NCI-H187 (cell line): ENCODE data around the gene TSNAX.

ENCODE experiments used
- DNase-seq, 2 experiments: peaks; one replicate each; lab custom pipeline; 2025; lab: John Stamatoyannopoulos, UW

The TSNAX gene

DNA sequence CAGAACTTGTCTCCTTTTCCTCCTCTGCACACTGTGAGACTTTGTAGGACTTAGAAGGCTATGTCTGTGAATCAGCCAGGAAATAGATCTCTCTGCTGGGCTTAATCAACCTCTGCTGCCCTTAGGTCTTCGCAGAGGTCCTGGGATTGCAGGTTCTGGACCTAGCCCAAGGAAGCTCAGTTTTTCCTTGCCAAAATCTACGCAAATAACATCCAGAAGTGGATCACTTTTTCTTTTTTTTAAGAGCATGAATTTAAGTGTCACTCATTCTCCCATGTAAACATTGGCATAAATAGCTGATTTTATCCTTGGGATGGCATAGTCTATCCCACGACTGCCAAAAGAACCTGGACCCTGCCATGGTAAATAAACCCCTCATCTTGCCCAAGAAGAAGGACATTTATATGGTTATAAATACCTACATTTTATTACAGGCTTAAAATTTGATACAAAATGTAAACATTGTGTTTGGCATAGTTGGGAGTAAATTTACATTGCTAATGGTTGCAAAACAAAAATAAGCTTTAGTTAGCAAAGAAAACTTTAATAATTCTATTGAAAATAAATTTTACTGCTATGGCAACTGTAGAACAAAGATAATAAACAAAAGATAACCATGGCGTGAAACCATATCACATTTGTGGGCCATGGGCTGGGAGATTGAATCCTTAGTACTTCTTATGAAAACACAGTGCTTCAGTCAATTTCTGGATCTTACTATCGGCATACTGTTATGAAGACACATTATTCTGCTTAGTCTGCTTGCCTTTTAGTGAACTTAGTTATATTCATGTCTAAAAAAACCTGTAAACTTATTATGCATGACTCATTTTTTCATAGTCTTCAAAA, 73.6 kb downstream of the TSNAX start:
- no peak for DNase-seq

DNA sequence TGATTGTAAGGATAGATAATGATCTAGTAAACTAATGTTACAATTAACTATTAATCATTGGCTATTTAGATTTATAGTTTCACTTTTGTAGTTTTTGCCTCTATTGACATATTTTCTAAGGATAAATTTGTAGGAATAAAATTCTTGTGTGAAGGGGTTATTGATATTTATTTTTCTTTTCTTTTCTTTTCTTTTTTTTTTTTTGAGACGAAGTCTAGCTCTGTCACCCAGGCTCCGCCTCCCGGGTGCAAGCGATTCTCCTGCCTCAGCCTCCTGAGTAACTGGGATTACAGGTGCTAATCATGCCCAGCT, 74.2 kb downstream of the TSNAX start:
- DNase-seq, result no peak

DNA sequence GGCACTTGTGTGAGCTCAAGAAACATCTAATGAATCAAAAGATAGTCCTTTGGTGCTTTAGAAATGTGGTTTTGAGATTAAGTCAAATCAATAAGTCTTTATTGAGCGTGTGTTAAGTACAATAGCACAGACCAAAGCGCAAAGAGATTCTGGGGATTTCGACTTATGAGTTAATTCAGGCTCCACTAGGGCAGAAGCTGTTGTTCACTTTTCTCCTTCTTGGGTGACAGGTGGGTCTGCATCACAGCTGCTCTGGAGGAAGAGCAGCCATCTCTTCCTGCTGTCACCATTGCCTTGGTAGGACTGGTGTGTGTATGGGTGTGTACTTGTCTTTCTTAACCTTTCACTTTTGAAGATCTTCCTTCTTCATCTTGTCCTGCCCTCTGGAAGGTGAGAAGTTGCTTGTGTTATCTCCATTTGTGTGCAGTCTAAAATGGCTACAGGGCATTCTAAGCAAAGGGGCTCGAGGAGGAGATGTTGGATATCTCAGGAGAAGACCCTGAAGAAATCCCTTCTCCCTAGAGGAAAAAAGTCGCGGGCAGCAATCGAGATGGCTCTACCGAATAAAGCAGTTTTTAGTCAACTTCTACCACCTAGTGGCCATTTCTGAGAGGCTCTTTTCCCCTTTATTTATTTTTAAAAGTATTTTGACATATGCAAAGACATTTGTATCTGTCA, 75.3 kb downstream of the TSNAX start:
- DNase-seq, result peak in 1 of 2 experiments; percentile 23

DNA sequence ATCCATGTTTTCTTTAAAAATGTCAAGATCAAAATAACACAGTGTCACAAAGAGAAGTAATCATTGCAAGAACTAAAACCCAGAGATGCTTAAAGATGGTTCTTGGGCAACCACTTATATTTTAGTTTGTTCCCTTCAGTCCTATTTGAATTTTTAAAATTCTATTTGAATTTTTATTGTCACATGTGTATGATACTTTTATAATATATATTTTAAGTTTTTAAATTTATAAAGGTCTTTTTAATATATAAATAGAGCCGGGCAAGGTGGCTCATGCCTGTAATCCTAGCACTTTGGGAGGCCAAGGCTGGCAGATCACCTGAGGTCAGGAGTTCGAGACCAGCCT, 75.8 kb downstream of the TSNAX start:
- DNase-seq, result no peak

DNA sequence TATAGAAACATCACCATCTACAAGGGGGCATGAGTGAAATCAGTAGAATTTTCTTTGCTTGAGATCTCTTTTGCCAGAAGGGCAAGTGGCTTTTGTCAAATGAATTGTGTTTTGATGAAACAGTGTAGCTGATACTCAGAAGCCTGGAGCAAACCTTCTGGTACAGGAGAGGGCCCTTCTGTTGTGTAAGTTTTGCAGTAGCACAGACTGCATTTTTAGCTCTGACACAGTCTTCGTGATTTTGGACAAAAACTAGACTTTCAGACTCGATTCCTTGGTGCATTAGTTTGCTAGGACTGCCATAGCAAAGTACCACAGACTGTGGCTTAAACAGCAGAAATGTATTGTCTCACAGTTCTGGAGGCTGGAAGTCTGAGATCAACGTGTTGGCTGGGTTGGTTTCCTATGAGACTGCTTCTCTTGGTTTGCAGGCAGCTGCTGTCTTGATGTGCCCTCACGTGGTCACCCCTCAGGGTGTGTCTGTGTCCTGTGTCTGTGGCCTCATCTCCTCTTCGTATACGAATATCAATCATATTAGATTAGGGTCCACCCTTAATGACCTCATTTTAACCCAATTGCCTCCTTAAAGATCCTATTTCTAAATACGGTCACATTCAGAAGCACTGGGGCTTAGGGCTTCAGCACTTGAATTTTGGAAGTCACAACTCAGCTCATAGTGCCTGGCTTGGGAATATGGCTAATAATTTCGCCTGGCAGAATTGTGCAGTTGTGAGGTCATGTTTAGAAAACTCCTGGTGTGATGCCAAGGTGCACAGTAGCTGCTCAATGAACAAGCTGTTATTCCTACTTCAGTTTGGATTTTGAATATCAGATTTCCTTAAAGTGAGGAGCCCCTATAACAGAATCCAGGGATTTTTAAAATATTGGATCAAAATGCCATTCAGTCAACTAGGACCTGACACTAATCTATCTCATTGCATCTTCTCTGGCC, 77.0 kb downstream of the TSNAX start:
- DNase-seq, result no peak

DNA sequence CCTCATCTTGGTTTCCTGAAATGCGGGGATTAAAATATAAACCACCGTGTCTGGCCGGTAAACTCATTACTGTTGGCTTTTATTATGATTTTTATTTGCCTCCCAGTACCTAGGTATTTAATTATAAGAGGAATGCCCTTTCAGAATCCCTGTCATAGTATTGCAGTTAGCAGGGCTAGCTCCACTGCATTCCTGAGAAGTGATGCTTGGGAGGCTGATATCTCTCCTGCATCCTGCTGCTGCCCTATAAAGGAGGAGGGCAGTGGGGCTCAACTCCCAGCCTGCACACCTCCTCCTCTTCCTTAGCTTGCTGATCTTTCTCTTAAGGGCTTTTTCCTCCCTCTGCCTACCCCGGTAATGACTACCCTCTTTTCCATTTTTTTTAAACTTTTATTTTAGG, 78.2 kb downstream of the TSNAX start:
- DNase-seq, result no peak

DNA sequence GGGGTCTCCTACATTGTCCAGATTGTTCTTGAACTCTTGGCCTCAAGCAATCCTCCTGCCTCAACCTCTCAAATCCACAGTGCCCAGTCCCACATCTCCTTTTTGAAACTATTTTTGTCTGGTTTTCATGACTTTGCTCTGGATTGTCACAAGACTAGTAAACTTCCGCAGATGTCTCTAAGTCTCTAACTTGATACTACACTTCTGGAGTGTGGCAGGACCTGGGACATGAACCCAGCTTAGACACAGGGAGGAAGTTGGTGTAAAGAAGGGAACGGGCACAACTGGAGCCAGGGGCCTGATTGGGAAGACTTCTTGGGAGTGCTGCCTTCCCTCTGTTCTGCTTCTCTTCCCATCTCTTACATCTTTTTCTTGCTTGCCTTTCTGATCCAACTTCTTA, 81.9 kb downstream of the TSNAX start:
- no peak for DNase-seq

- DNase-seq, result no peak
Measured at GRCh38 chr1:231611111-231611510, 82.6 kb downstream of the TSNAX start.

DNA sequence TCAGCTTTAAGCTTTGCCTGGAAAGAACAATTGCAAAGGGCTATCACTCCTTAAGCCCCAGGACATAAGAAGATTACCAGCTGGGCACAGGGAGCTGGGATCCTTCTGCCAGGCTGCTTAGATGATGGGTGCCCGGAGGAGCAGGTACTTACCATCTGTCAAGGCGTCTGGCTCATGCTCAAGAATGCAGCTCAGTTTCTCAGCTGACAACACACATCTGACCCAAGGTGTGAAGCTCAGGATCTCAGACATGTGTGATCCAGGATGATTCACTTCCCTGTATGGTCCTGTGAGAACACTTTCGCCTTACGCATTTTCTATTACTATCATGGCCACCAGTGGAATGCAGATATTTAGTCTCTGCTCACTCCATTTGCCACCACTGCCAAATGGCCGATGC, 83.4 kb downstream of the TSNAX start:
- no peak for DNase-seq

DNA sequence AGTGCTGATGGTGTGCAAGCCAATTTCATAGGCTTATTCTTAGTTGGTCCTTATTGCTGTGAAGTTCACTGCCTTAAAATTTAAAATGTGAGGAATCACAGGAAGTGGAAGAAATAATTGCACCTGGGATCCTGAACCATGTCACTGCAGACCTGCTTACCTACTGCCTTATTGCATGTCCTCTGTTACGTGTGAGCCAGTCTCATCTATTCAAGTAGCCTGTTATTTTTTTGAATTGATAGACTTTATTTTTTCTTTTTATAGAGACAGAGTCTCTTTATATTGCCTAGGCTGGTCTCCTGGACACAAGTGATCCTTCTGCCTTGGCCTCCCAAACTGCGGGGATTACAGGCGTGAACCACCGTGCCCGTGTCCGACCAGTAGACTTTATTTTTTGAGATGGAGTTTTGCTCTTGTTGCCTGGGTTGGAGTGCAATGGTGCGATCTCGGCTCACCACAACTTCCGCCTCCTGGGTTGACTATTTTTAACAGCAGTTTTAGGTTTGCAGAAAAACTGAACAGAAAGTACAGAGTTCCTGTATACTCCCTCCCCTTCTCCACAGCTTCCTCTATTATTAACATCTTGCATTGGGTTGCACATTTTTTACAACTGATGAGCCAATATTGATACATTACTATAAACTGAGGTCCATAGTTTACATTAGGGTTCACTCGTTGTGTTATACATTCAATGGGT, 84.1 kb downstream of the TSNAX start:
- no peak for DNase-seq

DNA sequence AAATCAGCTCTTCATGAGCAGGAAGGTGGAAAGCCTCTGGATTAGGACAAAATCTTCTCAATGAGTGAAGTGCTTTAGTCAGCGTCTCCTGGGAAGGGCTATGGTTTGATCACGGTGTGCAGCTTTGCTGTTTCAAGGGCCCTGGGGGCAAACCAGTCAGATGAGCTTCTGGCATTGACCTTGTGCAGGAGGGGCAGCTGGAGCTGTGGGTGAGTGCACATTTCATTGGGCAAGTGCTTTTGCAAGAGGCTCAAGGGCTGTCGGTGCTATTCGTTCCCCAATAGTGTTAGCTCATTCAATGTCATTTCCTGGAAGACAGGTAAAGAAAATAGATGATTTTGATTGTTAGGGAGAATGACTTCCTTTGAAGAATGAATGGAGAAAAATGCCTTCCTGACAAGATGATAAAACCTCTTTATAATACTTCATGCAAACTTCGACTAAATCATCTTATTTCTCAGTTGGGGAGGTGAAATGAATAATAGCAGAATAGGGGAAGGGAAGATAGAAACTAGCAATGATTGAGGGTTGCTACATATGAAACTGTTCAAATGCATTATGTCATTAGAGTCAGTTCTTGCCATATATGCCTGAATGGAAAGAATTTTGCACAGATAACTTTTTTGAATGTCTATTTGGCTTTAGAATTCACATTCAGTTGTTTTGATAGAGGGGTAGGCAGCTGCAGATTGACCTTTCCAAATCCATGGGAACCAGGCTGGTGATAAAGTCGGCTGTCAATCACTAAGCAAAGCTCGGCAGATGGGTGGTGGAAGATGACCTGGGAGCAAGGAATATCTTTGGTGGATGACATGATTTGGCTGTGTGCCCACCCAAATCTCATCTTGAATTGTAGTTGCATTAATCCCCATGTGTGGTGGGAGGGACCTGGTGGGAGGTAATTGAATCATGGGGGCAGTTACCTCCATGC, 85.2 kb downstream of the TSNAX start:
- no peak for DNase-seq
